NCI-H2029 treated with DMSO at 0.1 percent for 48 hours (cell line): ENCODE results near the gene DLGAP5.

Experiments used
- DNase-seq: peaks from one replicate; lab custom pipeline; 2025; lab: John Stamatoyannopoulos, UW

Gene DLGAP5

GRCh38 chr14:55188686-55189295 lies 2.6 kb downstream of the DLGAP5 start:
- DNase-seq: no peak

- DNase-seq: no peak
Measured at GRCh38 chr14:55180434-55180833, 11.0 kb downstream of the DLGAP5 start.

GRCh38 chr14:55180006-55180405 lies 11.4 kb downstream of the DLGAP5 start:
- no peak for DNase-seq

GRCh38 chr14:55170526-55170925 lies 20.9 kb downstream of the DLGAP5 start:
- no peak for DNase-seq

GRCh38 chr14:55160989-55161388 lies 30.4 kb downstream of the DLGAP5 start:
- DNase-seq: peak; percentile 53

- DNase-seq: no peak
Measured at GRCh38 chr14:55158412-55158811, 33.0 kb downstream of the DLGAP5 start.

- no peak for DNase-seq
Measured at GRCh38 chr14:55157080-55157479, 34.3 kb downstream of the DLGAP5 start.

GRCh38 chr14:55153951-55154350 lies 37.4 kb downstream of the DLGAP5 start:
- no peak for DNase-seq

- DNase-seq: no peak
Measured at GRCh38 chr14:55152052-55152753, 39.2 kb downstream of the DLGAP5 start.

GRCh38 chr14:55151601-55152000 lies 39.8 kb downstream of the DLGAP5 start:
- DNase-seq: no peak

GRCh38 chr14:55146425-55146824 lies 45.0 kb downstream of the DLGAP5 start:
- peak; percentile 89 for DNase-seq

- no peak for DNase-seq
Measured at GRCh38 chr14:55142466-55142865, 48.9 kb downstream of the DLGAP5 start.

- no peak for DNase-seq
Measured at GRCh38 chr14:55141825-55142224, 49.6 kb downstream of the DLGAP5 start.

GRCh38 chr14:55139696-55140509 lies 51.5 kb downstream of the DLGAP5 start:
- DNase-seq: no peak

GRCh38 chr14:55139141-55139540 lies 52.2 kb downstream of the DLGAP5 start:
- DNase-seq: no peak

GRCh38 chr14:55138091-55138490 lies 53.3 kb downstream of the DLGAP5 start:
- no peak for DNase-seq

GRCh38 chr14:55136885-55137786 lies 54.2 kb downstream of the DLGAP5 start:
- DNase-seq: no peak

GRCh38 chr14:55136241-55136640 lies 55.1 kb downstream of the DLGAP5 start:
- no peak for DNase-seq

GRCh38 chr14:55133416-55133815 lies 58.0 kb downstream of the DLGAP5 start:
- no peak for DNase-seq

- DNase-seq: peak; percentile 95
Measured at GRCh38 chr14:55131370-55132137, 59.8 kb downstream of the DLGAP5 start.

- no peak for DNase-seq
Measured at GRCh38 chr14:55130196-55130550, 61.2 kb downstream of the DLGAP5 start.
